KMS-11 (cell line): ENCODE data around the gene HCFC2.

Source experiments
- H2AFZ ChIP-seq: fragments of 200-600 bp; sonication (generic); 2 replicates; pipeline ENCODE4 v1.6.1; 2016; ENCODE audit warnings: antibody characterized with exemption, mixed run types, low read depth
- H3K27ac ChIP-seq: fragments of 200-600 bp; sonication (generic); 2 replicates; pipeline ENCODE4 v1.6.1; 2016; ENCODE audit warnings: mild to moderate bottlenecking, mixed run types
- H3K27me3 ChIP-seq: fragments of 200-600 bp; sonication (generic); 2 replicates; pipeline ENCODE4 v1.6.1; 2017; ENCODE audit warnings: mild to moderate bottlenecking, low read depth, mixed run types, moderate library complexity; ENCODE audit not compliant: insufficient read depth
- H3K36me3 ChIP-seq: fragments of 200-600 bp; sonication (generic); 2 replicates; pipeline ENCODE4 v1.6.1; 2017; ENCODE audit warnings: mild to moderate bottlenecking, mixed run types; ENCODE audit not compliant: insufficient read depth
- H3K4me1 ChIP-seq: fragments of 200-600 bp; sonication (generic); 2 replicates; pipeline ENCODE4 v1.6.1; 2016; ENCODE audit warnings: mild to moderate bottlenecking, low read depth, mixed run types; ENCODE audit not compliant: poor library complexity, severe bottlenecking
- H3K4me2 ChIP-seq: fragments of 200-600 bp; sonication (generic); 2 replicates; pipeline ENCODE4 v1.7.0; 2016; ENCODE audit warnings: mild to moderate bottlenecking, mixed run types
- H3K4me3 ChIP-seq: fragments of 200-600 bp; sonication (generic); IDR thresholded peaks from 2 replicates; pipeline ENCODE4 v1.6.1; 2017; ENCODE audit warnings: low read depth, low read length, mixed read lengths; ENCODE audit not compliant: insufficient read depth
- H3K79me2 ChIP-seq: fragments of 200-600 bp; sonication (generic); 2 replicates; pipeline ENCODE4 v1.6.1; 2016; ENCODE audit warnings: low read depth, mixed run types; ENCODE audit not compliant: insufficient read depth
- H3K9ac ChIP-seq: fragments of 200-600 bp; sonication (generic); 2 replicates; pipeline ENCODE4 v1.6.1; 2016; ENCODE audit warnings: mild to moderate bottlenecking, mixed run types
- H4K20me1 ChIP-seq: fragments of 200-600 bp; sonication (generic); 2 replicates; pipeline ENCODE4 v1.6.1; 2016; ENCODE audit warnings: mild to moderate bottlenecking, mixed run types; ENCODE audit not compliant: insufficient read depth
- CTCF ChIP-seq: fragments of 200-600 bp; sonication (generic); conservative IDR thresholded peaks from 2 replicates; pipeline ENCODE4 v1.6.1; 2017; ENCODE audit warnings: low read depth, mild to moderate bottlenecking, antibody characterized with exemption, low read length, moderate library complexity, mixed read lengths

HCFC2 gene

GRCh38 chr12:104138797-104139152 lies 74.4 kb downstream of the HCFC2 start:
- no peaks in the 10 kb centered on the region for H4K20me1 ChIP-seq
- no peaks in the 10 kb centered on the region for H3K36me3 ChIP-seq
- no peak for TF ChIP-seq CTCF
- H3K79me2 ChIP-seq: peaks cover 35% of the 10 kb centered on the region
- peaks cover 26% of the 10 kb centered on the region for H3K4me1 ChIP-seq
- no peak overlapping the region for H3K27ac ChIP-seq
- peak overlapping the region; percentile 63 for H3K4me2 ChIP-seq
- H3K9ac ChIP-seq: peak overlapping the region; percentile 61; the same call in 1 of the 2 replicates
- H3K27me3 ChIP-seq: no peaks in the 10 kb centered on the region
- H3K4me3 ChIP-seq: no peak overlapping the region
- peak overlapping the region; percentile 82 for H2AFZ ChIP-seq

- H3K4me3 ChIP-seq: no peak overlapping the region
- peaks cover 8% of the 10 kb centered on the region for H3K4me1 ChIP-seq
- no peaks in the 10 kb centered on the region for H3K79me2 ChIP-seq
- no peak overlapping the region for H3K27ac ChIP-seq
- H4K20me1 ChIP-seq: no peaks in the 10 kb centered on the region
- no peak overlapping the region for H3K9ac ChIP-seq
- H3K27me3 ChIP-seq: no peaks in the 10 kb centered on the region
- H3K4me2 ChIP-seq: no peak overlapping the region
- no peak for TF ChIP-seq CTCF
- H2AFZ ChIP-seq: no peak overlapping the region
- no peaks in the 10 kb centered on the region for H3K36me3 ChIP-seq
Observed at GRCh38 chr12:104142543-104142942, 78.2 kb downstream of the HCFC2 start.

- H3K27me3 ChIP-seq: no peaks in the 10 kb centered on the region
Observed at GRCh38 chr12:104143002-104143401, 78.7 kb downstream of the HCFC2 start.

GRCh38 chr12:104143918-104144317 lies 79.6 kb downstream of the HCFC2 start:
- Histone ChIP-seq H3K4me1 (peaks cover 3% of the 10 kb centered on the region), H2AFZ (no peak overlapping the region), H3K36me3 (no peaks in the 10 kb centered on the region), H3K4me2 (no peak overlapping the region), H3K9ac (no peak overlapping the region), H3K4me3 (no peak overlapping the region), H3K27ac (no peak overlapping the region), H3K79me2 (no peaks in the 10 kb centered on the region), H4K20me1 (no peaks in the 10 kb centered on the region), H3K27me3 (no peaks in the 10 kb centered on the region)
- TF ChIP-seq CTCF: no peak

More at GRCh38 chr12:104143002-104143401, 78.7 kb downstream of the HCFC2 start:
- no peak for TF ChIP-seq CTCF
- Histone ChIP-seq H3K36me3 (no peaks in the 10 kb centered on the region), H3K27ac (no peak overlapping the region), H3K4me2 (no peak overlapping the region), H4K20me1 (no peaks in the 10 kb centered on the region), H3K79me2 (no peaks in the 10 kb centered on the region), H3K9ac (no peak overlapping the region), H2AFZ (no peak overlapping the region), H3K4me1 (peaks cover 8% of the 10 kb centered on the region), H3K4me3 (no peak overlapping the region)

GRCh38 chr12:104147346-104147745 lies 83.0 kb downstream of the HCFC2 start:
- no peak overlapping the region for H3K9ac ChIP-seq

More at GRCh38 chr12:104147346-104147745, 83.0 kb downstream of the HCFC2 start:
- no peak for TF ChIP-seq CTCF
- no peak overlapping the region for H2AFZ ChIP-seq
- H3K4me2 ChIP-seq: no peak overlapping the region
- no peaks in the 10 kb centered on the region for H3K36me3 ChIP-seq
- H3K4me1 ChIP-seq: no peaks in the 10 kb centered on the region
- no peaks in the 10 kb centered on the region for H4K20me1 ChIP-seq
- no peak overlapping the region for H3K4me3 ChIP-seq
- no peaks in the 10 kb centered on the region for H3K79me2 ChIP-seq
- no peaks in the 10 kb centered on the region for H3K27me3 ChIP-seq
- no peak overlapping the region for H3K27ac ChIP-seq
